DND-41 (cell line): ENCODE measurements around the gene ANKRD55.

Experiments
- ATAC-seq: fragments of 200-7000 bp; cut with Tn5 transposase; 3 replicates; pipeline ENCODE4 v1.9.1; 2021; ENCODE audit warnings: low read depth; ENCODE audit not compliant: insufficient read depth
- DNase-seq: peaks from one replicate; pipeline ENCODE4 v3.0.0-alpha.2; 2020
- H2AFZ ChIP-seq: 2 replicates; pipeline ENCODE4 v1.6.0; 2012; ENCODE audit warnings: low read depth, low read length
- H3K27ac ChIP-seq: 2 replicates; pipeline ENCODE4 v1.5.1; 2012; ENCODE audit warnings: low read length, inconsistent platforms
- H3K27me3 ChIP-seq: fragments of 200-600 bp; sonication (generic); 2 replicates; pipeline ENCODE4 v1.6.0; 2012; ENCODE audit warnings: low read length, mild to moderate bottlenecking, inconsistent platforms; ENCODE audit not compliant: insufficient read depth, poor library complexity
- H3K36me3 ChIP-seq: 2 replicates; pipeline ENCODE4 v1.5.1; 2012; ENCODE audit warnings: low read length, inconsistent platforms; ENCODE audit not compliant: insufficient read depth
- H3K4me1 ChIP-seq: 2 replicates; pipeline ENCODE4 v1.5.1; 2012; ENCODE audit warnings: mild to moderate bottlenecking, low read length; ENCODE audit not compliant: insufficient read depth
- H3K4me2 ChIP-seq: 2 replicates; pipeline ENCODE4 v1.6.0; 2012; ENCODE audit warnings: mild to moderate bottlenecking, moderate library complexity, low read length, inconsistent platforms; ENCODE audit not compliant: insufficient read depth
- H3K4me3 ChIP-seq, 2 experiments: fragments of 200-600 bp in 1 of 2; shearing (Covaris generic) in 1 of 2; 2 replicates each; pipeline ENCODE4 v1.5.1; 2012 to 2016; ENCODE audit warnings: inconsistent platforms in 2 of 2, low read length in 2 of 2, mild to moderate bottlenecking in 2 of 2, low read depth in 1 of 2, moderate library complexity in 1 of 2
- H3K79me2 ChIP-seq: 2 replicates; pipeline ENCODE4 v1.6.0; 2012; ENCODE audit warnings: low read length, inconsistent platforms; ENCODE audit not compliant: insufficient read depth
- H3K9ac ChIP-seq: 2 replicates; pipeline ENCODE4 v1.6.0; 2012; ENCODE audit warnings: low read depth, mild to moderate bottlenecking, inconsistent platforms, low read length, moderate library complexity
- H3K9me3 ChIP-seq: 2 replicates; pipeline ENCODE4 v1.5.1; 2012; ENCODE audit warnings: low read length, moderate library complexity, mild to moderate bottlenecking, inconsistent platforms; ENCODE audit not compliant: insufficient read depth, severe bottlenecking
- H4K20me1 ChIP-seq: 2 replicates; pipeline ENCODE4 v1.6.0; 2012; ENCODE audit warnings: low read length; ENCODE audit not compliant: insufficient read depth
- CTCF ChIP-seq: IDR thresholded peaks from 2 replicates; pipeline ENCODE4 v1.5.1; 2012; ENCODE audit warnings: borderline replicate concordance, low read length, moderate library complexity, mild to moderate bottlenecking; ENCODE audit not compliant: poor library complexity, severe bottlenecking; ENCODE audit errors: extremely low read depth
- EZH2 ChIP-seq: IDR thresholded peaks from 3 replicates; pipeline ENCODE4 v1.6.1; 2012; ENCODE audit warnings: borderline replicate concordance, low read depth, mild to moderate bottlenecking, moderate library complexity, low read length, inconsistent platforms; ENCODE audit not compliant: severe bottlenecking

ANKRD55 gene

GRCh38 chr5:56148453-56148971, 84.6 kb downstream of the ANKRD55 start:
- no peak overlapping the region for H3K4me3 ChIP-seq
- H3K4me1 ChIP-seq, result peaks cover 13% of the 10 kb centered on the region
- no peak overlapping the region for H3K4me2 ChIP-seq
- H3K36me3 ChIP-seq, result no peaks in the 10 kb centered on the region
- H3K79me2 ChIP-seq, result no peaks in the 10 kb centered on the region
- H2AFZ ChIP-seq, result no peak overlapping the region; the same call in 1 of the 2 replicates
- TF ChIP-seq CTCF (no peak), EZH2 (no peak)
- H4K20me1 ChIP-seq, result no peaks in the 10 kb centered on the region
- H3K27ac ChIP-seq, result no peak overlapping the region
- ATAC-seq (no peak), DNase-seq (no peak)
- H3K27me3 ChIP-seq, result peaks cover 6% of the 10 kb centered on the region
- H3K9ac ChIP-seq, result no peak overlapping the region
- no peaks in the 10 kb centered on the region for H3K9me3 ChIP-seq

- H2AFZ ChIP-seq, result no peak overlapping the region
- H3K27ac ChIP-seq, result peak overlapping the region; percentile 48; the same call in 1 of the 2 replicates
- no peaks in the 10 kb centered on the region for H3K36me3 ChIP-seq
- no peak overlapping the region for H3K9ac ChIP-seq
- no peaks in the 10 kb centered on the region for H3K79me2 ChIP-seq
- H4K20me1 ChIP-seq, result no peaks in the 10 kb centered on the region
- H3K9me3 ChIP-seq, result no peaks in the 10 kb centered on the region
- no peak for DNase-seq
- H3K4me3 ChIP-seq, result no peak overlapping the region
- H3K4me2 ChIP-seq, result no peak overlapping the region
- TF ChIP-seq EZH2, result no peak
- TF ChIP-seq CTCF, result no peak
- peaks cover 13% of the 10 kb centered on the region for H3K4me1 ChIP-seq
- ATAC-seq, result no peak
- peaks cover 6% of the 10 kb centered on the region for H3K27me3 ChIP-seq
Measured at GRCh38 chr5:56147659-56148230, 85.4 kb downstream of the ANKRD55 start.

GRCh38 chr5:56147106-56147505, 86.0 kb downstream of the ANKRD55 start:
- Histone ChIP-seq H3K4me1 (peaks cover 12% of the 10 kb centered on the region), H3K79me2 (no peaks in the 10 kb centered on the region), H3K36me3 (no peaks in the 10 kb centered on the region), H3K4me3 (no peak overlapping the region), H3K27ac (no peak overlapping the region), H3K9me3 (no peaks in the 10 kb centered on the region), H3K9ac (no peak overlapping the region), H3K27me3 (peaks cover 6% of the 10 kb centered on the region), H4K20me1 (no peaks in the 10 kb centered on the region), H2AFZ (no peak overlapping the region), H3K4me2 (no peak overlapping the region)
- no peak for TF ChIP-seq EZH2
- no peak for TF ChIP-seq CTCF
- no peak for ATAC-seq
- DNase-seq, result no peak

GRCh38 chr5:56146674-56147073, 86.5 kb downstream of the ANKRD55 start:
- Histone ChIP-seq H3K4me3 (no peak overlapping the region), H3K4me1 (peaks cover 11% of the 10 kb centered on the region), H3K27ac (no peak overlapping the region), H3K9ac (no peak overlapping the region), H3K4me2 (no peak overlapping the region), H3K36me3 (no peaks in the 10 kb centered on the region), H4K20me1 (no peaks in the 10 kb centered on the region), H3K27me3 (peaks cover 6% of the 10 kb centered on the region), H2AFZ (no peak overlapping the region), H3K9me3 (no peaks in the 10 kb centered on the region), H3K79me2 (no peaks in the 10 kb centered on the region)
- no peak for ATAC-seq
- no peak for DNase-seq
- no peak for TF ChIP-seq CTCF
- no peak for TF ChIP-seq EZH2
